ENCODE data around the gene FOXP1.

- TF ChIP-seq GATAD2B (IDR thresholded peaks at IDR 0.05; ENCODE audit: borderline replicate concordance) (no peak), SMARCB1 (IDR thresholded peaks at IDR 0.05; ENCODE audit: insufficient read length, low read depth) (no peak), IRF9 (tag; IDR thresholded peaks at IDR 0.05) (no peak), EZH2 (IDR thresholded peaks at IDR 0.05; ENCODE audit: borderline replicate concordance, low read depth, low read length) (no peak), ZC3H4 (CRISPR knock-in tag; IDR thresholded peaks at IDR 0.05; ENCODE audit: borderline replicate concordance) (no peak)
Observed at GRCh38 chr3:71051259-71051595, 532.3 kb downstream of the FOXP1 start.
